HepG2 (cell line): ENCODE results near the gene SP1. TPM values are rescaled to one million over a fixed set of nuclear protein-coding genes. Genes with fewer than 3 reads are reported as not detected.

Source experiments
- ATAC-seq: fragments of 200-7000 bp; cut with Tn5 transposase; 3 replicates; pipeline ENCODE4 v1.9.1; 2020; ENCODE audit warnings: mild to moderate bottlenecking, moderate library complexity
- BruUV-seq: library from RNA; stranded (reverse); fragments of 400-500 nt; replicated peaks from 2 replicates; lab custom pipeline; 2021; lab: Mats Ljungman, UMichigan
- CTCF ChIA-PET: fragments of 300-600 bp; formaldehyde crosslinking; extraction: SDS; loops from one replicate; lab custom pipeline; 2021; ENCODE audit warnings: low total read pairs, inconsistent platforms, low intra/inter-chr PET ratio; lab: Yijun Ruan, JAX
- POLR2A ChIA-PET: fragments of 350-600 bp; sonication (Branson Sonifier 250); formaldehyde crosslinking; loops from one replicate; lab custom pipeline; 2020; ENCODE audit warnings: antibody characterized with exemption, inconsistent platforms; lab: Yijun Ruan, JAX
- DNase-seq: peaks from one replicate; pipeline ENCODE4 v3.0.0-alpha.2; 2015; ENCODE audit warnings: low spot score
- FAIRE-seq: peaks from 3 replicates; lab custom pipeline; 2011; peaks lifted over from hg19 to GRCh38; lab: Jason Lieb, UNC
- H2AFZ ChIP-seq: one replicate; pipeline ENCODE4 v1.6.1; 2011; ENCODE audit warnings: low read length, inconsistent platforms
- H3K27ac ChIP-seq: fragments of 300-600 bp; 3 replicates; pipeline ENCODE4 v1.8.0; 2011; ENCODE audit warnings: mixed run types, mild to moderate bottlenecking, mixed read lengths, low read length, inconsistent platforms; ENCODE audit not compliant: insufficient read depth; ENCODE audit errors: extremely low read length
- H3K27me3 ChIP-seq, 2 experiments: fragments of 200-600 bp in 1 of 2; 2 replicates in 1 of 2; 3 replicates in 1 of 2; pipeline versions ENCODE4 v1.6.0 to v1.8.0; 2011; ENCODE audit warnings: low read length in 2 of 2, mild to moderate bottlenecking in 2 of 2, moderate library complexity in 2 of 2, inconsistent platforms in 1 of 2; ENCODE audit not compliant: insufficient read depth in 2 of 2, control insufficient read depth in 1 of 2
- H3K36me3 ChIP-seq, 2 experiments: fragments of 200-600 bp in 1 of 2; replicated peaks in 1 of 2; 2 replicates in 1 of 2; 3 replicates in 1 of 2; pipeline versions ENCODE4 v1.5.1 to v1.8.0; 2011; ENCODE audit warnings: low read length in 2 of 2, inconsistent platforms in 1 of 2; ENCODE audit not compliant: insufficient read depth in 2 of 2, control insufficient read depth in 1 of 2
- H3K4me1 ChIP-seq: 2 replicates; pipeline ENCODE4 v1.5.1; 2012; ENCODE audit warnings: low read length, inconsistent platforms; ENCODE audit not compliant: insufficient read depth
- H3K4me2 ChIP-seq: 2 replicates; pipeline ENCODE4 v1.6.0; 2011; ENCODE audit warnings: low read depth, low read length, inconsistent platforms
- H3K4me3 ChIP-seq, 3 experiments: fragments of 200-600 bp in 1 of 3; sonication (generic), shearing (Covaris generic) in 1 of 3; replicated peaks in 1 of 3; 2 replicates each; pipeline ENCODE4 v1.5.1; 2011 to 2016; ENCODE audit warnings: low read length in 3 of 3, inconsistent platforms in 2 of 3, low read depth in 2 of 3, mild to moderate bottlenecking in 2 of 3, control low read depth in 1 of 3, mixed read lengths in 1 of 3; ENCODE audit not compliant: insufficient read depth in 1 of 3
- H3K79me2 ChIP-seq: one replicate; pipeline ENCODE4 v1.6.1; 2011; ENCODE audit warnings: low read length, inconsistent platforms; ENCODE audit not compliant: insufficient read depth
- H3K9ac ChIP-seq: 2 replicates; pipeline ENCODE4 v1.6.0; 2011; ENCODE audit warnings: mild to moderate bottlenecking, low read depth, low read length, inconsistent platforms; ENCODE audit not compliant: insufficient read depth
- H3K9me3 ChIP-seq: 2 replicates; pipeline ENCODE4 v1.5.1; 2012; ENCODE audit warnings: mild to moderate bottlenecking, low read length
- H4K20me1 ChIP-seq: 2 replicates; pipeline ENCODE4 v1.6.0; 2011; ENCODE audit warnings: inconsistent platforms, mild to moderate bottlenecking, low read length, moderate library complexity; ENCODE audit not compliant: insufficient read depth
- CHD4 ChIP-seq: fragments of 200-600 bp; sonication (generic); IDR thresholded peaks from 2 replicates; pipeline ENCODE4 v1.7.0; 2017; ENCODE audit warnings: mild to moderate bottlenecking, low read length, borderline replicate concordance
- DMAP1 ChIP-seq: IDR thresholded peaks from 2 replicates; pipeline ENCODE4 v1.6.1; 2016
- E2F5 ChIP-seq: sonication (generic); formaldehyde crosslinking; conservative IDR thresholded peaks from 2 replicates; pipeline ENCODE4 v1.4.0; 2020; ENCODE audit warnings: missing genetic modification reagents
- FOXP1 ChIP-seq, 2 experiments: fragments of 450-650 bp in 1 of 2; IDR thresholded peaks; 2 replicates each; pipeline ENCODE4 v1.6.1; 2017 to 2018; ENCODE audit warnings: antibody characterized with exemption in 1 of 2
- HES4 ChIP-seq: sonication (generic); formaldehyde crosslinking; IDR thresholded peaks from 2 replicates; pipeline ENCODE4 v1.9.0; 2021; ENCODE audit warnings: mild to moderate bottlenecking, missing genetic modification reagents, borderline replicate concordance
- HOXA3 ChIP-seq: sonication (generic); formaldehyde crosslinking; IDR thresholded peaks from 2 replicates; pipeline ENCODE4 v1.5.0; 2020; ENCODE audit warnings: missing genetic modification reagents
- NRL ChIP-seq: sonication (generic); formaldehyde crosslinking; IDR thresholded peaks from 2 replicates; pipeline ENCODE4 v1.5.0; 2020; ENCODE audit warnings: missing genetic modification reagents, mild to moderate bottlenecking, moderate library complexity, borderline replicate concordance
- PPARG ChIP-seq: conservative IDR thresholded peaks from 2 replicates; pipeline ENCODE4 v1.6.1; 2016; ENCODE audit warnings: missing biosample characterization, missing genetic modification reagents
- SRSF9 ChIP-seq: fragments of 200-400 bp; formaldehyde crosslinking; IDR thresholded peaks from 2 replicates; pipeline ENCODE4 v1.6.1; 2018; ENCODE audit warnings: borderline replicate concordance, mild to moderate bottlenecking, low read depth, low read length; ENCODE audit not compliant: insufficient read depth, poor library complexity, severe bottlenecking
- TEAD2 ChIP-seq: sonication (generic); formaldehyde crosslinking; IDR thresholded peaks from 2 replicates; pipeline ENCODE4 v1.9.0; 2021; ENCODE audit warnings: missing genetic modification reagents
- ZBTB7B ChIP-seq: sonication (generic); formaldehyde crosslinking; IDR thresholded peaks from 2 replicates; pipeline ENCODE4 v1.4.0; 2020; ENCODE audit warnings: missing genetic modification reagents
- ZFP36 ChIP-seq: fragments of 150-350 bp; IDR thresholded peaks from 2 replicates; pipeline ENCODE4 v1.6.1; 2018; ENCODE audit warnings: borderline replicate concordance, low read length, low read depth; ENCODE audit not compliant: partially characterized antibody
- ZFP36L1 ChIP-seq: sonication (generic); formaldehyde crosslinking; IDR thresholded peaks from 2 replicates; pipeline ENCODE4 v1.8.0; 2022; ENCODE audit warnings: mild to moderate bottlenecking, missing genetic modification reagents, moderate library complexity
- ZNF296 ChIP-seq: sonication (generic); formaldehyde crosslinking; conservative IDR thresholded peaks from 2 replicates; pipeline ENCODE4 v1.5.0; 2020; ENCODE audit warnings: mild to moderate bottlenecking, missing genetic modification reagents
- ZNF451 ChIP-seq: sonication (generic); formaldehyde crosslinking; IDR thresholded peaks from 2 replicates; pipeline ENCODE4 v1.5.0; 2020; ENCODE audit warnings: mild to moderate bottlenecking, missing genetic modification reagents
- ZSCAN30 ChIP-seq: sonication (generic); formaldehyde crosslinking; IDR thresholded peaks from 2 replicates; pipeline ENCODE4 v1.5.0; 2020; ENCODE audit warnings: mild to moderate bottlenecking, missing genetic modification reagents
- WGBS: methylation state at CpG from one replicate; pipeline ENCODE4 v1.1.6; 2017; ENCODE audit warnings: low lambda C conversion rate; 5-methylcytosine and 5-hydroxymethylcytosine counted together
- in situ Hi-C: cut with HindIII; loops from 2 replicates; pipeline ENCODE4 v1.10.0; 2017; ENCODE audit warnings: low pct_unique_long_range_greater_than_20kb; ENCODE audit not compliant: extremely low pct_ligation_motif_present
- intact Hi-C: fragments of 100-400 bp; cut with micrococcal nuclease; formaldehyde crosslinking; loops from one replicate; pipeline ENCODE4 v1.10.0; 2022; ENCODE audit not compliant: unreplicated experiment
- polyA plus RNA-seq, 8 experiments: library from polyadenylated mRNA; depleted of rRNA in 3 of 8; stranded (reverse) in 7 of 8; unstranded in 1 of 8; fragments of >200 nt; fragmentation: Illumina TruSeq in 4 of 8; extraction: Trizol in 4 of 8; gene quantifications; 2 replicates each; pipeline versions ENCODE4 v1.2.1 to v1.2.3, GENCODE V29; 2011 to 2016; ENCODE audit warnings: low read depth in 4 of 8, missing spikeins in 1 of 8, mixed read lengths in 1 of 8; ENCODE audit not compliant: insufficient read depth in 1 of 8
- total RNA-seq, 5 experiments: library from RNA; depleted of rRNA; stranded (reverse); fragments of >200 nt; fragmentation: Illumina TruSeq; extraction: Trizol; gene quantifications; 2 replicates each; pipeline ENCODE4 v1.2.3, GENCODE V29; 2016; ENCODE audit warnings: low read depth in 1 of 5
- TF ChIP-seq, protein P1 (sequence below), 2 experiments: sonication (generic) in 1 of 2; formaldehyde crosslinking in 1 of 2; IDR thresholded peaks; 2 replicates each; pipeline versions ENCODE4 v1.6.1 to v1.9.0; 2014 to 2022; ENCODE audit warnings: antibody characterized with exemption in 1 of 2, borderline replicate concordance in 1 of 2, inconsistent platforms in 1 of 2, low read depth in 1 of 2, missing genetic modification reagents in 1 of 2

The SP1 gene
- total and polyA plus RNA-seq, 2 of the 13 experiments (the other 11 are each of a cell fraction or from before 2014, with no cell fraction given): 26.5 to 27.5 TPM

DNA sequence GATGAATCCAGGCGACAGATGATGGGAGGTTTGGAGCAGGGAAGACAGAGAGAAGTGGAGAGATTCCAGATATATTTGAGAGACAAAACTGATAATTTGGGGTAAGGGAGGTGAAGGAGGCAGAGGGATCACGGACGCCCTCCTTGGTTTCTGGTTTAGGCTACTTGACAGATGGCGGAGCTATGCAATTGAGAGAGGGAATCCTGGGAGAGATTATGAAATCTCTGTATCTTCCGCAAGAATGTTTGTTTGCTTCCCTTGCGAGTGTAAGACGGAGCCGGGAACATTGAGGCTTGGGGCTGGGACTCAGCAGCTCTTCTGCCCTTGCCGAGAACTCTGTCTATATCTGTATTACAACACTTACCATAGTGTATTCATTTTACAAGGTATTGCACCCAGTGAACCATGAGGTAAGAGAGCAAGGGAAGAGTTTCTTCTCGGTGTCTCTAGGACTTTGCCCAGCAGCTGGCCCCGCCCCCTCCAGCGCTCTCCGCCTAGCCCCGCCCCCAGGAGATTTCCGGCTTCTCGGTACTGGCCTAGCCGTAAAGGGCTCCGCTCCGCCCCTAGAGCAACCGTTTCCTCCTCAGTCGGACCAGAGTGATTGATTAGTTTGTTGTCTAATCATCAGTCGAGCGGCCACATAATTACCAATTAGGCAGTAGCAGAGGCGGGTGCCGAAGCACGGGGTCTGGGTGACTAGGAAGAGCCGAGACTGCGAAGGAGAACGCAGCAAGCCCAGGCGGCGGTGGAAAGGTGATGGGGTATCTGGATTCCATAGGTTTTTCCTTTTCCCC is 61.3 kb downstream of the SP1 start, which contains the start of gene PRR13:
TSS of gene PRR13 (plus strand) at position 695 of the 794 bp plus-strand sequence. CDS start 981 bp downstream, outside the sequence.
- peak within 1 kb of the TSS; percentile 90 for H3K27ac ChIP-seq
- H3K4me2 ChIP-seq: peak within 1 kb of the TSS; percentile 95
- no peaks in the 10 kb centered on the region; a peak in 1 of 5 replicates for H3K27me3 ChIP-seq
- DNase-seq (peak; percentile 98), ATAC-seq (peak; percentile 97), FAIRE-seq (peak; percentile 85)
- WGBS: 2% methylated on average over 28 of the region's 31 CpGs
- no peaks in the 10 kb centered on the region for H3K9me3 ChIP-seq
- ChIA-PET POLR2A (interaction anchor here (0.6 to 3.1 kb wide), 28 partner anchors 9 to 397 kb away, joined by 3 to 25 read pairs (median 4); partner anchors contain the start of genes AAAS, MYG1, PFDN5 and SP1), CTCF (no interaction called here)
- BruUV-seq: TSS peak; percentile 99
- H4K20me1 ChIP-seq: no peaks in the 10 kb centered on the region
- intact Hi-C loops: no loop called here
- peak within 1 kb of the TSS; percentile 71 to 78 (median 77) for H3K4me3 ChIP-seq
- H2AFZ ChIP-seq: peak within 1 kb of the TSS; percentile 35
- H3K9ac ChIP-seq: peak within 1 kb of the TSS; percentile 79
- in situ Hi-C loops: no loop called here
- H3K79me2 ChIP-seq: peaks cover 15% of the 10 kb centered on the region
- H3K36me3 ChIP-seq: peaks cover 0 to 14% of the 10 kb centered on the region in 2 experiments; a peak in 4 of 5 replicates
- peaks cover 50% of the 10 kb centered on the region for H3K4me1 ChIP-seq
- TF ChIP-seq, protein P1, sequence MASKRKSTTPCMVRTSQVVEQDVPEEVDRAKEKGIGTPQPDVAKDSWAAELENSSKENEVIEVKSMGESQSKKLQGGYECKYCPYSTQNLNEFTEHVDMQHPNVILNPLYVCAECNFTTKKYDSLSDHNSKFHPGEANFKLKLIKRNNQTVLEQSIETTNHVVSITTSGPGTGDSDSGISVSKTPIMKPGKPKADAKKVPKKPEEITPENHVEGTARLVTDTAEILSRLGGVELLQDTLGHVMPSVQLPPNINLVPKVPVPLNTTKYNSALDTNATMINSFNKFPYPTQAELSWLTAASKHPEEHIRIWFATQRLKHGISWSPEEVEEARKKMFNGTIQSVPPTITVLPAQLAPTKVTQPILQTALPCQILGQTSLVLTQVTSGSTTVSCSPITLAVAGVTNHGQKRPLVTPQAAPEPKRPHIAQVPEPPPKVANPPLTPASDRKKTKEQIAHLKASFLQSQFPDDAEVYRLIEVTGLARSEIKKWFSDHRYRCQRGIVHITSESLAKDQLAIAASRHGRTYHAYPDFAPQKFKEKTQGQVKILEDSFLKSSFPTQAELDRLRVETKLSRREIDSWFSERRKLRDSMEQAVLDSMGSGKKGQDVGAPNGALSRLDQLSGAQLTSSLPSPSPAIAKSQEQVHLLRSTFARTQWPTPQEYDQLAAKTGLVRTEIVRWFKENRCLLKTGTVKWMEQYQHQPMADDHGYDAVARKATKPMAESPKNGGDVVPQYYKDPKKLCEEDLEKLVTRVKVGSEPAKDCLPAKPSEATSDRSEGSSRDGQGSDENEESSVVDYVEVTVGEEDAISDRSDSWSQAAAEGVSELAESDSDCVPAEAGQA (IDR thresholded peaks at IDR 0.05; ENCODE audit: low read depth): no peak
- TF ChIP-seq, protein P1 (CRISPR knock-in tag; IDR thresholded peaks at IDR 0.05; ENCODE audit: borderline replicate concordance): no peak
- TF ChIP-seq NRL (CRISPR knock-in tag) (no peak), CHD4 (no peak), HOXA3 (CRISPR knock-in tag) (peak; percentile 27; the same call in 1 of the 2 replicates), TEAD2 (CRISPR knock-in tag) (no peak), ZNF296 (CRISPR knock-in tag) (no peak), ZBTB7B (CRISPR knock-in tag) (no peak), E2F5 (CRISPR knock-in tag) (no peak), ZFP36L1 (CRISPR knock-in tag) (no peak), ZFP36 (no peak), HES4 (CRISPR knock-in tag) (no peak), FOXP1 (IDR thresholded peaks at IDR 0.05) (no peak), FOXP1 (CRISPR knock-in tag; IDR thresholded peaks at IDR 0.05) (0 out of 2 replicates have a peak, but pooled peaks have one; percentile 10), SRSF9 (no peak), ZSCAN30 (CRISPR knock-in tag) (no peak), DMAP1 (peak; percentile 76; the same call in 1 of the 2 replicates), ZNF451 (CRISPR knock-in tag) (no peak), PPARG (CRISPR knock-in tag) (0 out of 2 replicates have a peak, but pooled peaks have one; percentile 11)
